ENCODE data around the gene CELA3B. TPM values are rescaled to one million over a fixed set of nuclear protein-coding genes. Genes with fewer than 3 reads are reported as not detected.

The CELA3B gene
- total and polyA plus RNA-seq, 2 of the 13 experiments (the other 11 are each of a cell fraction or from before 2014, with no cell fraction given), result 0.34 TPM; not detected in 1

DNA sequence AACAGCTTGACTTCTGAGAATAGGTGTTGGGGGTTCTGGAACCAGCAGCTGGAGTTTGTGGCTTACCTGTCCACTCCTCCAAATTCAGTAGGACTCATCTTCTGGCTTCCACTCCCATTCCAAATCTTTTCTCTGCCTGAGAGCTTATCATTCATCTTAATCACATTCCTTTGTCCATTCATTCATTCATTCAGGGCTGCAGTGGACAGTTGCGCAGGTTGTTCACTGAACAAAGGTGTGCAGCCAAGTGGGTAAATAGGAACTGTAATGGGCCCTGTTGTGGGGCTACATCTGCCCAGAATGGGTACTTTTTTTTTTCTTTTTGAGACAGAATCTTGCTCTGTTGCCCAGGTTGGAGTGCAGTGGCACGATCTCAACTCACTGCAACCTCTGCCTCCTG, 36.3 kb upstream of the CELA3B start:
- intact Hi-C loops (cut with micrococcal nuclease; ENCODE audit: unreplicated experiment), result no loop called here
- DNase-seq (ENCODE audit: low spot score), result no peak
- Histone ChIP-seq H3K4me3 (replicated peaks in 1 of 3; ENCODE audit: insufficient read depth in 1 of 3, low read depth in 2 of 3, low read length in 3 of 3) (no peak overlapping the region), H3K36me3 (replicated peaks in 1 of 2; ENCODE audit: control insufficient read depth in 1 of 2, insufficient read depth in 2 of 2, low read length in 2 of 2) (no peaks in the 10 kb centered on the region; a peak in 1 of 5 replicates), H3K9me3 (ENCODE audit: low read length) (no peaks in the 10 kb centered on the region), H3K9ac (ENCODE audit: insufficient read depth, low read depth, low read length) (no peak overlapping the region), H4K20me1 (ENCODE audit: insufficient read depth, low read length) (no peaks in the 10 kb centered on the region), H3K27ac (ENCODE audit: extremely low read length, insufficient read depth, low read length) (no peak overlapping the region), H3K27me3 (ENCODE audit: control insufficient read depth in 1 of 2, insufficient read depth in 2 of 2, low read length in 2 of 2) (peaks cover 3 to 16% of the 10 kb centered on the region in 2 experiments; a peak in 4 of 5 replicates), H3K4me1 (ENCODE audit: insufficient read depth, low read length) (peaks cover 80% of the 10 kb centered on the region), H2AFZ (ENCODE audit: low read length) (no peak overlapping the region), H3K79me2 (ENCODE audit: insufficient read depth, low read length) (peaks cover 12% of the 10 kb centered on the region), H3K4me2 (ENCODE audit: low read depth, low read length) (no peak overlapping the region)
- WGBS (ENCODE audit: low lambda C conversion rate), result 61% methylated on average over 2 of the region's 2 CpGs
- in situ Hi-C loops (cut with HindIII; ENCODE audit: extremely low pct_ligation_motif_present, low pct_unique_long_range_greater_than_20kb), result no loop called here
- BruUV-seq (replicated peaks), result no TSS peak
- CTCF ChIA-PET (ENCODE audit: low intra/inter-chr PET ratio, low total read pairs), result no interaction called here
- TF ChIP-seq BHLHE40 (IDR thresholded peaks at IDR 0.05; ENCODE audit: low read length) (no peak), ZNF24 (IDR thresholded peaks at IDR 0.05) (peak; percentile 75; the same call in 1 of the 2 replicates), ZMYM3 (CRISPR knock-in tag; IDR thresholded peaks at IDR 0.05) (peak; percentile 28; the same call in 1 of the 2 replicates), ZNF160 (CRISPR knock-in tag; IDR thresholded peaks at IDR 0.05) (no peak), ZFX (CRISPR knock-in tag; IDR thresholded peaks at IDR 0.05; ENCODE audit: low read depth) (no peak)
- POLR2A ChIA-PET, result interaction anchor here (10.7 kb wide), 1 partner anchor 18 kb away, joined by 105 read pairs; no protein-coding TSS in a partner anchor
- FAIRE-seq, result no peak
- ATAC-seq, result no peak

DNA sequence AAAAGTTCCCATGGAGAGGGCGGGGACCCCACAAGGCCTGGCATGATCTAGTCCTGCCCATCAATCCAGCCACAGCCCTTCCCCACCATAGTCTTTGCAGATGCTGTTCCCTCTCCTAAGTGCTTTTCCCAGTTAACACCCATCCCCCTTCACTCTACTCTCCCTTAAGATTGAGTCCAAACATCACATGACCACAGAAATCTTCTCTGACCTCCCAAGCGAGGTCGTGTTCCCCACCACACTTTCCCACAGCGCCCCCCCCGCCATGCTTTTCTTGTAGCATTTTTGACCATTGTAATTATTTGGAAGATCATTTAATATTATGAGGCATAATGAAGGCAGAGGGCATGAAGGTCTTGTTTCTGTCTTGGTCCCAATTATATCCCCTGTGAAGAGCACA, 35.5 kb upstream of the CELA3B start:
- H3K79me2 ChIP-seq (ENCODE audit: insufficient read depth, low read length), result peaks cover 3% of the 10 kb centered on the region
- no peak overlapping the region for H2AFZ ChIP-seq (ENCODE audit: low read length)
- CTCF ChIA-PET (ENCODE audit: low intra/inter-chr PET ratio, low total read pairs), result no interaction called here
- no peak for ATAC-seq
- peaks cover 71% of the 10 kb centered on the region for H3K4me1 ChIP-seq (ENCODE audit: insufficient read depth, low read length)
- no TSS peak for BruUV-seq (replicated peaks)
- no peak for DNase-seq (ENCODE audit: low spot score)
- POLR2A ChIA-PET, result no interaction called here
- H3K27me3 ChIP-seq (ENCODE audit: control insufficient read depth in 1 of 2, insufficient read depth in 2 of 2, low read length in 2 of 2), result peaks cover 3 to 16% of the 10 kb centered on the region in 2 experiments; a peak in 4 of 5 replicates
- no peak overlapping the region for H3K4me2 ChIP-seq (ENCODE audit: low read depth, low read length)
- no peak overlapping the region for H3K9ac ChIP-seq (ENCODE audit: insufficient read depth, low read depth, low read length)
- no peaks in the 10 kb centered on the region; a peak in 1 of 5 replicates for H3K36me3 ChIP-seq (replicated peaks in 1 of 2; ENCODE audit: control insufficient read depth in 1 of 2, insufficient read depth in 2 of 2, low read length in 2 of 2)
- FAIRE-seq, result no peak
- in situ Hi-C loops (cut with HindIII; ENCODE audit: extremely low pct_ligation_motif_present, low pct_unique_long_range_greater_than_20kb) (no loop called here), intact Hi-C loops (cut with micrococcal nuclease; ENCODE audit: unreplicated experiment) (no loop called here)
- no peaks in the 10 kb centered on the region for H3K9me3 ChIP-seq (ENCODE audit: low read length)
- H3K4me3 ChIP-seq (replicated peaks in 1 of 3; ENCODE audit: insufficient read depth in 1 of 3, low read depth in 2 of 3, low read length in 3 of 3), result no peak overlapping the region
- no peak for TF ChIP-seq NBN (conservative IDR thresholded peaks at IDR 0.05)
- TF ChIP-seq, protein P1, sequence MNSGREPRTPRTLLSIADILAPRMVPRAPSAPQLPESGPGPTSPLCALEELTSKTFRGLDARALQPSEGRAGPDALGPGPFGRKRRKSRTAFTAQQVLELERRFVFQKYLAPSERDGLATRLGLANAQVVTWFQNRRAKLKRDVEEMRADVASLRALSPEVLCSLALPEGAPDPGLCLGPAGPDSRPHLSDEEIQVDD (CRISPR knock-in tag; IDR thresholded peaks at IDR 0.05; ENCODE audit: borderline replicate concordance), result no peak
- TF ChIP-seq NFATC3 (CRISPR knock-in tag; IDR thresholded peaks at IDR 0.05), result no peak
- TF ChIP-seq MED1 (CRISPR knock-in tag; IDR thresholded peaks at IDR 0.05), result no peak
- no peak for TF ChIP-seq ZNF790 (CRISPR knock-in tag; IDR thresholded peaks at IDR 0.05; ENCODE audit: borderline replicate concordance)
- no peak for TF ChIP-seq KLF13 (CRISPR knock-in tag; IDR thresholded peaks at IDR 0.05)
- no peak for TF ChIP-seq CBX5 (CRISPR knock-in tag; IDR thresholded peaks at IDR 0.05; ENCODE audit: borderline replicate concordance)
- no peak for TF ChIP-seq HDAC1 (CRISPR knock-in tag; IDR thresholded peaks at IDR 0.05)
- H4K20me1 ChIP-seq (ENCODE audit: insufficient read depth, low read length), result no peaks in the 10 kb centered on the region
- WGBS (ENCODE audit: low lambda C conversion rate), result 42% methylated on average over 5 of the region's 5 CpGs
- H3K27ac ChIP-seq (ENCODE audit: extremely low read length, insufficient read depth, low read length), result no peak overlapping the region

Data from HepG2 (cell line).